Stimulated activated CD4-positive, alpha-beta T cell treated with anti-CD3 and anti-CD28 coated beads, Interleukin-1b, Interleukin-23, amount 100 ng/mL, for 1 hour (primary cell): Measurements from ENCODE around the gene ERCC1.

ENCODE experiments used
- DNase-seq, 2 donors: peaks; one replicate each; pipeline ENCODE4 v3.0.0-alpha.2; 2020; ENCODE audit warnings: low read depth in 2 of 2

Gene ERCC1

DNA sequence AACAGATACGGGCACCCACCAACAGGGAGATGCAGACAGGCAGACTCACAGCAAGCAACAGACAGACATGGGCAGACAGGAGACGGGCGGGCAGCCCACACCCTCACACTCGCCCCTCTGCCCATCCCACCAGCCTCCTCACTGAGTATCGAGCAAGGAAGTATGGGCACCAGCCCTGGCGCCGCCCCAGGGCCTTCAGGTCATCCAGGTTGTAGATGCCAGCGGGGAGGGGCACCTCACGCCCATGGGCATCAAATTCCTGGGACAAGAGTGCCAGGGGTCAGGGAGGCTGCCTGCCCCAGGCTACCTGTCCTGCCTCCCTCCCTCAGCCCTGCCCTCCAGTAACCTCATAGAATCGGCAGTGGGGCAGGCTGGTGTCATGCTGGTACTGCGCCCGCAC is 59.0 kb downstream of the ERCC1 start:
- no peak for DNase-seq

DNA sequence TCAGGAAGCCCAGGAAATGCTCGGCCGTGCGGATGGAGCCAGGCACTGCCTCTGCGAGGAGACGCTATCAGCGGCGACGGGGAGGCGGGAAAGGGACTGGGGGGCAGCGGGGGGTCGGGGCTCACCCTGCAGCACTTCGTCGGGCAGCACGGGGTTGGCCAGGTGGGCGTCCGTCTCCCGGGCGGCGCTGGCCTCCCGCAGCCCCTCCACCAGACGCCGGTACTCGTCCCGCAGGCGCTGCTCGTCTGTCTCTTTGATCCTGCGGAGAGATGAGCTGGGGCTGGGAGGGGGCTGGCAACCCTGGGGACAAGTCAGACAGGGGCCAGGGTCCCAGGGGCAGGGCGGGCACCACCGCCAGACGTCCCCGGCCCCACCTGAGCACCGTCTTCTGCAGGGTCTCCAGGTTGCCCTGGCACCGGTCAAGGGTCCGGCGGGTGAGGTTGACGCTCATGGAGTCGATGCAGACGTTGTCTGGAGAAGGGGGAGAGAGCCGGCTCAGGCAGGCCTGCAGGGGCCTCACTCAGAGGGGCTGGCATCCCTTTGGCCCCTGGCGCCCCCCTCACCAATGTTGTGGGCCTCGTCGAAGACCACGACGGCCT is 59.8 kb downstream of the ERCC1 start:
- DNase-seq: no peak

DNA sequence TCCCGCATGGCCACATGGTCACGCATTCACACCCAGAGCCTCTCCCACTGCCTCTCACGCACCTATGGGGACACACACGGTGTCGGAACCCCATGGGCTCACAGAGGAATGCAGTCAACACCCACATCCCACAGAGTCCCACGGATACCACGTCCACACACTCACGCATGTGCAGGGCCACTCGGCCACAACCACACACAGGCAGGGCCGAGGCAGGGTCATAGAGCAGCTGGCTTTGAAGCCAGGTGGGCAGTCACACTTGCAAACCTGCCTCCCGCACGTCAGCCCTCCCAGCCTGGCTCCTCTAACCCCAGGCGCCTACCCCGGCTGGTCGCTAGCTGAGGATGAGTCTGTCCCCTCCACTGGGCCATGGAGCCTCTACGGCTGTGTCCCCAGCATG is 61.4 kb downstream of the ERCC1 start:
- no peak for DNase-seq

DNA sequence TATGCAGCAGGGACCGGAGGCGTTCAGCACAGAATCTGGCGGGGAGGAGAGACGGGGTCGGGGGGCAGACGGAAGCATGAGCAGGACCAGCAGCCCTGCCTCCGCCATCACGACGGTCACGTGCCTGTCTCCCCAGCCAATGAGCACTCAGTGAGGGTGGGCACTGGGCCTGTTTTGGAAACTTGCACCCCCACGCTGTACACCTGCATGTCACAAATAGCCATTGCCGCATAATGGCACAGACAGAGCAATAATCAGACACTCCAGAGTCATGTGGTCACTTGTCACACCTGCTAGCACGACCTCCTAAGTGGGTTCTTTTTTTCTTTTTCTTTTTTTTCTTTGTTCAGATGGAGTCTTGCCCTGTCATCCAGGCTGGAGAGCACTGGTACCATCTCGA is 62.1 kb downstream of the ERCC1 start:
- no peak for DNase-seq

DNA sequence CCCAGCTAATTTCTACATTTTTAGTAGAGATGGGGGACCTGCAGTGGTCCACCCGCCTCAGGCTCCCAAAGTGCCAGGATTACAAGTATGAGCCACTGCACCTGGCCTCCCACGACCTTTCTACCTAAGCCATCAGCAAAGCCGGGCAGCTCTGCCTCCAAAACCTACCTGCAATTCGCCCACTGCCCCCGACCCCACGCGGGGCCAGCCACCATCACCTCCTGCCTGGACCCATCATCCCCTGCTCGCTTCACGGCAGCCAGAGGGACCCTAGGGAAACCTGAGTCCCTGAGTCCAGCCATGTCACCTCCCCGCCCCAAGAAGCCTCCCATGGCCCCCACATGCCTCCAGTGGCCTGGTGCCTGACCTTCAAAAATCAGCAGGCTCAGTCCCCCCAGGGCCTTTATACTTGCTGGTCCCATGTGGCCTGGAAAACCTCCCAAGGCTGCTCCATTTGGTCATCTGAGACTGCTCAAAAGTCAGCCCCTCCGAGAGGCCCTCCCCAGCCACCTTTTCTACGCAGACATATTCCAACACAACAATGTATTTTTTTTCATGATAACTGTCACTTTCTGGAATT is 65.4 kb downstream of the ERCC1 start:
- no peak for DNase-seq

DNA sequence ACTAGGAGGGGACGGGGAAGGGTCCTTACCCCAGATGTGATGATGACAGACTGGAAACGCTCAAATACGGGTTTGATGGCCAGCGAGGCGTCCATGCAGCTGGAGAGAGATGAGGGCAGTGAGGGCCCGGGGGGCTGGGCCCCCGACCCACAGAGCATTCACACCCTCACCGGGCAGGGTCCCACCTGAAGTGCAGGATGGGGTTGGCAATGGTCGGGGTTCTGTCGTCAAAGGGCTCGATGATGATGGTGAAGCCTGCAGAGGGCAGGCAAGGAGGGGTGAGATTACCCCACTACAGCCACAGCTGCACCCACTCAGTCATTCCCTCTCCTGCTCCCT is 66.3 kb downstream of the ERCC1 start:
- DNase-seq: no peak
